Lung (tissue), 12 donors: ENCODE measurements around the gene DTX3. TPM values are rescaled to one million over a fixed set of nuclear protein-coding genes. Genes with fewer than 3 reads are reported as not detected.

Source experiments
- ATAC-seq: fragments of 200-7000 bp; cut with Tn5 transposase; one replicate; pipeline ENCODE4 v1.9.1; 2020; ENCODE audit warnings: moderate number of reproducible peaks; ENCODE audit not compliant: insufficient read depth, low FRiP score
- DNase-seq, 3 donors: peaks; one replicate each; pipeline ENCODE4 v3.0.0-alpha.2; 2013 to 2017
- H3K27ac ChIP-seq, 2 donors: one replicate each; pipeline ENCODE4 v1.5.1; 2013; ENCODE audit warnings: mild to moderate bottlenecking in 2 of 2, moderate library complexity in 2 of 2, control low read depth in 1 of 2, inconsistent platforms in 1 of 2, low read depth in 1 of 2, low read length in 1 of 2
- H3K27me3 ChIP-seq, 3 donors: one replicate each; pipeline ENCODE4 v1.5.1; 2013; ENCODE audit warnings: low read length in 2 of 3; ENCODE audit not compliant: control insufficient read depth in 3 of 3, insufficient read depth in 3 of 3
- H3K36me3 ChIP-seq, 4 donors: one replicate each; pipeline ENCODE4 v1.5.1; 2013; ENCODE audit warnings: low read length in 4 of 4, mild to moderate bottlenecking in 1 of 4, moderate library complexity in 1 of 4; ENCODE audit not compliant: control insufficient read depth in 4 of 4, insufficient read depth in 4 of 4
- H3K4me1 ChIP-seq, 5 donors: one replicate each; pipeline ENCODE4 v1.5.1; 2013; ENCODE audit warnings: low read length in 5 of 5, mild to moderate bottlenecking in 2 of 5, moderate library complexity in 1 of 5; ENCODE audit not compliant: control insufficient read depth in 5 of 5, insufficient read depth in 5 of 5
- H3K4me3 ChIP-seq: one replicate; pipeline ENCODE4 v1.5.1; 2013; ENCODE audit warnings: mild to moderate bottlenecking, control low read depth, moderate library complexity
- H3K9ac ChIP-seq, 2 donors: one replicate each; pipeline ENCODE4 v1.5.1; 2013; ENCODE audit warnings: low read length in 2 of 2, control low read depth in 1 of 2; ENCODE audit not compliant: insufficient read depth in 1 of 2
- H3K9me3 ChIP-seq, 4 donors: one replicate each; pipeline ENCODE4 v1.5.1; 2013; ENCODE audit warnings: low read length in 3 of 4, mild to moderate bottlenecking in 1 of 4, moderate library complexity in 1 of 4; ENCODE audit not compliant: control insufficient read depth in 4 of 4, insufficient read depth in 3 of 4
- CTCF ChIP-seq: IDR thresholded peaks from 2 replicates; pipeline ENCODE4 v1.5.1; 2012; ENCODE audit warnings: mild to moderate bottlenecking; ENCODE audit errors: control extremely low read depth, extremely low read depth
- WGBS, 2 donors: extraction: QIAGEN DNeasy Blood & Tissue Kit; methylation state at CpG; one replicate each; pipeline ENCODE4 v1.1.7; 2013; 5-methylcytosine and 5-hydroxymethylcytosine counted together
- polyA plus RNA-seq, 2 donors: library from polyadenylated mRNA; stranded (reverse); fragments of 200-250 nt; gene quantifications; one replicate each; pipeline ENCODE4 v1.2.1, GENCODE V29; 2013
- total RNA-seq, 2 donors: library from RNA; depleted of rRNA in 1 of 2; stranded (reverse); fragments of >200 nt in 1 of 2; gene quantifications; one replicate each; pipeline ENCODE4 v1.2.1, GENCODE V29; 2014 to 2021
- donor health status: control.
- donor health status: control.
- donor health status: Bipolar disorder and iron deficiency.
- donor health status: healthy.
- donor health status: DM: yes; HTN: yes; CAD: no.

Gene DTX3
- total and polyA plus RNA-seq, 4 donors, result 13.9 to 40.1 (median 24.9) TPM

DNA sequence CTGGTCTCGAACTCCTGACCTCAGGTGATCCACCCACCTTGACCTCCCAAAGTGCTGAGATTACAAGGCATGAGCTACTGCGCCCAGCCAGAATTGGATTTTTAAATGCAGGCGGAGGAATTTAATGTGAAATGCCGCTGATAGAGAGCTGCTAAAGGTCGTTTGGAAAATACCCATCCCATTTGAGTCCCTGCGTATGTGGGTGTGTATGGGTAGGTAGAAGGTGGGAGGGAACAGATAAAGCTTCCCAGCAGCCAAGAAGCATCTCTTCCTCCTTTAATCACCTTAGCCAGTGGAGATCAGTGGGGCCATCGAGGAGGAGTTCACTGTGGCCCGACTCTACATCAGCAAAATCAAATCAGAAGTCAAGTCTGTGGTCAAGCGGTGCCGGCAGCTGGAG lies 29.8 kb upstream of the DTX3 start:
- DNase-seq (no peak), ATAC-seq (no peak)
- WGBS, 2 donors, result 89 to 90% methylated on average over 10 of the region's 10 CpGs
- Histone ChIP-seq H3K9ac (no peak overlapping the region), H3K27ac (no peak overlapping the region), H3K4me3 (no peak overlapping the region), H3K9me3 (no peaks in the 10 kb centered on the region), H3K27me3 (no peaks in the 10 kb centered on the region), H3K4me1 (no peaks in the 10 kb centered on the region), H3K36me3 (no peaks in the 10 kb centered on the region)
- TF ChIP-seq CTCF, result no peak

GRCh38 chr12:57575771-57576612 lies 28.6 kb upstream of the DTX3 start:
- H3K9me3 ChIP-seq, result no peaks in the 10 kb centered on the region
- H3K4me3 ChIP-seq, result no peak overlapping the region
- no peaks in the 10 kb centered on the region for H3K36me3 ChIP-seq
- no peak for TF ChIP-seq CTCF
- H3K27ac ChIP-seq, result no peak overlapping the region
- H3K27me3 ChIP-seq, result no peaks in the 10 kb centered on the region
- ATAC-seq (no peak), DNase-seq (no peak)
- 86 to 90% methylated on average over 12 of the region's 12 CpGs for WGBS, 2 donors
- H3K4me1 ChIP-seq, result no peaks in the 10 kb centered on the region
- no peak overlapping the region for H3K9ac ChIP-seq

GRCh38 chr12:57576613-57577160 lies 27.9 kb upstream of the DTX3 start:
- DNase-seq (no peak), ATAC-seq (no peak)
- 78 to 94% methylated on average over 9 of the region's 9 CpGs for WGBS, 2 donors
- Histone ChIP-seq H3K36me3 (no peaks in the 10 kb centered on the region), H3K9me3 (no peaks in the 10 kb centered on the region), H3K4me1 (no peaks in the 10 kb centered on the region), H3K27ac (no peak overlapping the region), H3K4me3 (no peak overlapping the region), H3K27me3 (no peaks in the 10 kb centered on the region), H3K9ac (no peak overlapping the region)
- TF ChIP-seq CTCF, result no peak
